ENCODE results near the gene NUTF2. TPM values are rescaled to one million over a fixed set of nuclear protein-coding genes. Genes with fewer than 3 reads are reported as not detected.

The NUTF2 gene
- total RNA-seq, 1 donor: 203 TPM

DNA sequence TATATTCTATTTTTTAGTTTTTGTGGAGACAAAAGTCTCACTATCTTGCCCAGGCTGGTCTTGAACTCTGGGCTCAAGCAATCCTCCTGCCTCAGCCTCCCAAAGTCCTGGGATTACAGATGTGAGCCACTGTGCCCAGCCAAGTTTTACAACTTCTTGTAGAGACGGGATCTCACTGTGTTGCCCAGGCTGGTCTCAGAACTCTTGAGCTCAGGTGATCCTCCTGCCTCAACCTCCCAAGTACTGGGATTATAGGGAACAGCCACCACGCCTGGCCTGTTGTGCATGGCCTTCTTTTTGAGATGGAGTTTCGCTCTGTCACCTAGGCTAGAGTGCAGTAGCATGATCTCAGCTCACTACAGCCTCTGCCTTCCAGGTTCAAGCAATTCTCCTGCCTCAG is 6.9 kb downstream of the NUTF2 start:
- H3K4me3 ChIP-seq (ENCODE audit: insufficient read depth, low read length): no peak overlapping the region
- H3K79me2 ChIP-seq (ENCODE audit: insufficient read depth, low read length): peaks cover 94% of the 10 kb centered on the region
- H3K4me1 ChIP-seq (ENCODE audit: insufficient read depth, low read length): peaks cover 17% of the 10 kb centered on the region
- DNase-seq (ENCODE audit: insufficient read length, low spot score, missing footprints): no peak
- no peak overlapping the region for H2AFZ ChIP-seq (ENCODE audit: low read length)
- no peaks in the 10 kb centered on the region for H3K9me3 ChIP-seq (ENCODE audit: low read depth, low read length)
- H3K36me3 ChIP-seq (ENCODE audit: insufficient read depth, low read length): peaks cover 7% of the 10 kb centered on the region
- TF ChIP-seq, protein P1, sequence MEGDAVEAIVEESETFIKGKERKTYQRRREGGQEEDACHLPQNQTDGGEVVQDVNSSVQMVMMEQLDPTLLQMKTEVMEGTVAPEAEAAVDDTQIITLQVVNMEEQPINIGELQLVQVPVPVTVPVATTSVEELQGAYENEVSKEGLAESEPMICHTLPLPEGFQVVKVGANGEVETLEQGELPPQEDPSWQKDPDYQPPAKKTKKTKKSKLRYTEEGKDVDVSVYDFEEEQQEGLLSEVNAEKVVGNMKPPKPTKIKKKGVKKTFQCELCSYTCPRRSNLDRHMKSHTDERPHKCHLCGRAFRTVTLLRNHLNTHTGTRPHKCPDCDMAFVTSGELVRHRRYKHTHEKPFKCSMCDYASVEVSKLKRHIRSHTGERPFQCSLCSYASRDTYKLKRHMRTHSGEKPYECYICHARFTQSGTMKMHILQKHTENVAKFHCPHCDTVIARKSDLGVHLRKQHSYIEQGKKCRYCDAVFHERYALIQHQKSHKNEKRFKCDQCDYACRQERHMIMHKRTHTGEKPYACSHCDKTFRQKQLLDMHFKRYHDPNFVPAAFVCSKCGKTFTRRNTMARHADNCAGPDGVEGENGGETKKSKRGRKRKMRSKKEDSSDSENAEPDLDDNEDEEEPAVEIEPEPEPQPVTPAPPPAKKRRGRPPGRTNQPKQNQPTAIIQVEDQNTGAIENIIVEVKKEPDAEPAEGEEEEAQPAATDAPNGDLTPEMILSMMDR (IDR thresholded peaks at IDR 0.05; ENCODE audit: extremely low read depth, low read depth, low read length): no peak
- no peaks in the 10 kb centered on the region for H3K27me3 ChIP-seq (ENCODE audit: insufficient read depth, low read length)
- H3K27ac ChIP-seq (ENCODE audit: low read depth, low read length): no peak overlapping the region
- H3K4me2 ChIP-seq (ENCODE audit: insufficient read depth, low read length): no peak overlapping the region
- peaks cover 62% of the 10 kb centered on the region for H4K20me1 ChIP-seq (ENCODE audit: insufficient read depth, low read length)

GRCh38 chr16:67855789-67856188 is 9.1 kb downstream of the NUTF2 start:
- H3K27ac ChIP-seq (ENCODE audit: low read depth, low read length): no peak overlapping the region
- DNase-seq (ENCODE audit: insufficient read length, low spot score, missing footprints): peak; percentile 58
- peaks cover 7% of the 10 kb centered on the region for H3K36me3 ChIP-seq (ENCODE audit: insufficient read depth, low read length)
- TF ChIP-seq, protein P1 (IDR thresholded peaks at IDR 0.05; ENCODE audit: extremely low read depth, low read depth, low read length): no peak
- H3K4me1 ChIP-seq (ENCODE audit: insufficient read depth, low read length): peaks cover 22% of the 10 kb centered on the region
- peaks cover 94% of the 10 kb centered on the region for H3K79me2 ChIP-seq (ENCODE audit: insufficient read depth, low read length)
- H2AFZ ChIP-seq (ENCODE audit: low read length): no peak overlapping the region
- peaks cover 57% of the 10 kb centered on the region for H4K20me1 ChIP-seq (ENCODE audit: insufficient read depth, low read length)
- no peak overlapping the region for H3K4me3 ChIP-seq (ENCODE audit: insufficient read depth, low read length)
- H3K9me3 ChIP-seq (ENCODE audit: low read depth, low read length): no peaks in the 10 kb centered on the region
- H3K4me2 ChIP-seq (ENCODE audit: insufficient read depth, low read length): no peak overlapping the region
- H3K27me3 ChIP-seq (ENCODE audit: insufficient read depth, low read length): no peaks in the 10 kb centered on the region

DNA sequence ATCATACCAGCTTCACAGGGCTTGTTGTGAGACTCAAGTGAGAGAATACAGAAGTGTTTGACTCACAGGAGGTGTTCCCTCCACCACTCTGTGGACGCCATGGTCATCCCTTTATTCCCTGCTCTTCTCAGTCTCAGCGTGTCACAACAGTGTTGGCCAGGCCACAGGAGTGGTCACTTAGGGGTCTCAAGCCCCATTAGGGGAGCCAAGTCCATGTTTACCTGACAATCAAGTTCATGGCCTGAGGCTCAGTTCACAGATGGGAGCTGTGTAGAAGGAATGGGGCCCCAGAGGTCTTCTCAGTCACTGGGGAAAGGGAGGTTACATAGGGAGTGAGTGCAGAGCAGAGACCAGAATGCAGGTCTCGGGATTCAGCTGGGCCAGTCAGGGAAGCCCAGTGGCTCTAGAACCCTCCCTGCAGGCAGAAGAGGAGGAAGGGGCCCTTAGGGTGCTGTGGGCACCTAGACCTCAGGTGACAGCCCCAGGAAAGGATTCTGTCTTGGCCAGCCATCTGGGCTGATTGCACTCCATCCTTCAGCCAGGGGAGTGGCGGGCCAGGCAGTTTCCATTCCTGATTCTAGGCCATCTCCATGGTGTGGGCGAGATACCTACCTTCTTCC is 10.3 kb downstream of the NUTF2 start:
- Histone ChIP-seq H2AFZ (ENCODE audit: low read length) (no peak overlapping the region), H3K27ac (ENCODE audit: low read depth, low read length) (peak overlapping the region; percentile 97), H4K20me1 (ENCODE audit: insufficient read depth, low read length) (peaks cover 62% of the 10 kb centered on the region), H3K4me2 (ENCODE audit: insufficient read depth, low read length) (peak overlapping the region; percentile 49), H3K36me3 (ENCODE audit: insufficient read depth, low read length) (peaks cover 17% of the 10 kb centered on the region), H3K27me3 (ENCODE audit: insufficient read depth, low read length) (no peaks in the 10 kb centered on the region), H3K79me2 (ENCODE audit: insufficient read depth, low read length) (peaks cover 94% of the 10 kb centered on the region), H3K9me3 (ENCODE audit: low read depth, low read length) (no peaks in the 10 kb centered on the region), H3K4me1 (ENCODE audit: insufficient read depth, low read length) (peaks cover 34% of the 10 kb centered on the region), H3K4me3 (ENCODE audit: insufficient read depth, low read length) (no peak overlapping the region)
- TF ChIP-seq, protein P1 (IDR thresholded peaks at IDR 0.05; ENCODE audit: extremely low read depth, low read depth, low read length): no peak
- DNase-seq (ENCODE audit: insufficient read length, low spot score, missing footprints): no peak

DNA sequence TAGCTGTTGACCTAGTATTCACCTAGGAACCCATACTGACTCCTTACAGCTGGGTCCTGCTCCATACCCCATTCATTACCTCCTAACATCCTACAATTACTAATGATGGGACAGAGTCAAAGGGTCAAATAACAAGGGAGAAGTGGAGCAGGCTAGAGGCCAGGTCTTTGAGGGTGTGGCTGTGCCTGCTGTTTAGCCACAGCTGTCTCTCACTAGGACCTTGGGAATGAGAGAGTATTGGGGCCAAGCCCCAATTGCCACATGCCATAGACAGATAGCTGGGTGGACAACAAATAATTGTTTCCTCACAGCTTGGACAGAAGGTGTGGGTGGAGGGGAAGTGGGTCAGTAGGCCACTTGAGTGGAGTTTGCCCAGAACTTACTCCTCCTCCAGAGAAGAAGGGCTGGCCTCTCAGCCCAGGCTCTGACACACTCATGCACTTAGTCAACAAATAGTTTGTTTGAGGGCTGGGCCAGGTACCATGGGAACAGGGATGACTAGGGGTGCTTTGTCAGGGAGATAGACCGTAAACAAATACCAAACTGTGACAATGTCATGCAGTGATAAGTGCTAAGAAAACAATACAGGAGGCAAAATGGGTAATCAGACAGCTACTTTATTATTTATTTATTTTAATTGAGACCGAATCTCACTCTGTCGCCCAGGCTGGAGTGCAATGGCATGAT is 11.0 kb downstream of the NUTF2 start:
- H3K9me3 ChIP-seq (ENCODE audit: low read depth, low read length): no peaks in the 10 kb centered on the region
- H3K4me3 ChIP-seq (ENCODE audit: insufficient read depth, low read length): no peak overlapping the region
- peak overlapping the region; percentile 97 for H3K27ac ChIP-seq (ENCODE audit: low read depth, low read length)
- TF ChIP-seq, protein P1 (IDR thresholded peaks at IDR 0.05; ENCODE audit: extremely low read depth, low read depth, low read length): no peak
- H3K4me2 ChIP-seq (ENCODE audit: insufficient read depth, low read length): peak overlapping the region; percentile 49
- no peaks in the 10 kb centered on the region for H3K27me3 ChIP-seq (ENCODE audit: insufficient read depth, low read length)
- peak; percentile 98 for DNase-seq (ENCODE audit: insufficient read length, low spot score, missing footprints)
- H2AFZ ChIP-seq (ENCODE audit: low read length): no peak overlapping the region
- H3K79me2 ChIP-seq (ENCODE audit: insufficient read depth, low read length): peaks cover 96% of the 10 kb centered on the region
- peaks cover 41% of the 10 kb centered on the region for H3K4me1 ChIP-seq (ENCODE audit: insufficient read depth, low read length)
- H4K20me1 ChIP-seq (ENCODE audit: insufficient read depth, low read length): peaks cover 62% of the 10 kb centered on the region
- peaks cover 17% of the 10 kb centered on the region for H3K36me3 ChIP-seq (ENCODE audit: insufficient read depth, low read length)

All from osteoblast (primary cell).